ENCODE results near the gene UCN. TPM values are rescaled to one million over a fixed set of nuclear protein-coding genes. Genes with fewer than 3 reads are reported as not detected.

UCN gene
- total and polyA plus RNA-seq, 2 donors (not counting 1 experiment from before 2014, with no cell fraction given): 3.6 to 4.5 TPM

- Histone ChIP-seq H3K9me3 (ENCODE audit: control extremely low read depth in 1 of 3, control insufficient read depth in 2 of 3, insufficient read depth in 1 of 3, low read length in 2 of 3) (no peaks in the 10 kb centered on the region), H3K4me2 (replicated peaks; ENCODE audit: low read depth, low read length, poor library complexity, severe bottlenecking) (no peak overlapping the region), H4K20me1 (ENCODE audit: control insufficient read depth, insufficient read depth, low read length, poor library complexity, severe bottlenecking) (no peaks in the 10 kb centered on the region), H3K27me3 (replicated peaks in 1 of 4; ENCODE audit: control extremely low read depth in 1 of 4, control insufficient read depth in 3 of 4, insufficient read depth in 4 of 4, low read length in 3 of 4) (peaks cover 0 to 13% (median 2%) of the 10 kb centered on the region in 4 experiments), H3K27ac (ENCODE audit: low read length in 2 of 2) (no peak overlapping the region), H3K4me3 (ENCODE audit: control extremely low read depth in 1 of 5, extremely low read depth in 1 of 5, insufficient read depth in 1 of 5, low read depth in 2 of 5, low read length in 4 of 5) (no peak overlapping the region), H3K79me2 (ENCODE audit: control insufficient read depth, insufficient read depth, low read length) (no peaks in the 10 kb centered on the region), H3K9ac (ENCODE audit: low read length) (no peak overlapping the region), H3K4me1 (ENCODE audit: control insufficient read depth in 2 of 2, insufficient read depth in 2 of 2, low read length in 2 of 2) (peaks cover 0 to 8% of the 10 kb centered on the region in 2 donors), H3K36me3 (replicated peaks in 1 of 2; ENCODE audit: control extremely low read depth in 1 of 2, control insufficient read depth in 1 of 2, extremely low read depth in 1 of 2, insufficient read depth in 2 of 2, low read length in 1 of 2) (no peaks in the 10 kb centered on the region), H2AFZ (ENCODE audit: insufficient read depth, low read depth, low read length, poor library complexity, severe bottlenecking) (no peak overlapping the region)
- Mint-ChIP-seq H3K27ac (no peak overlapping the region), H3K4me3 (no peak overlapping the region), H3K9me3 (ENCODE audit: insufficient read depth) (no peaks in the 10 kb centered on the region), H3K4me1 (peaks cover 4% of the 10 kb centered on the region), H3K27me3 (peaks cover 19% of the 10 kb centered on the region)
- no peak for DNase-seq
- POLR2A ChIA-PET: interaction anchor here (0.6 kb wide), 1 partner anchor 92 kb away, joined by 3 read pairs; no protein-coding TSS in a partner anchor
- 89% methylated on average over 14 of the region's 18 CpGs for WGBS (ENCODE audit: insufficient coverage)
- TF ChIP-seq CTCF (IDR thresholded peaks at IDR 0.05) (no peak), EZH2 (IDR thresholded peaks at IDR 0.05; ENCODE audit: borderline replicate concordance, insufficient read depth, low read depth, low read length, poor library complexity, severe bottlenecking) (no peak)
- ATAC-seq (ENCODE audit: low read depth): no peak
- intact Hi-C loops (cut with micrococcal nuclease): no loop called here
- CTCF ChIA-PET: interaction anchor here (2.1 kb wide), 1 partner anchor 24 kb away, joined by 5 read pairs; the partner anchor contains the start of gene MPV17
Observed at GRCh38 chr2:27298391-27299080, 9.7 kb downstream of the UCN start.

- no peak for ATAC-seq (ENCODE audit: low read depth)
- Mint-ChIP-seq H3K4me3 (no peak overlapping the region), H3K9me3 (ENCODE audit: insufficient read depth) (no peaks in the 10 kb centered on the region), H3K27me3 (peaks cover 30% of the 10 kb centered on the region), H3K4me1 (no peaks in the 10 kb centered on the region), H3K27ac (no peak overlapping the region)
- no CpG with 5 or more reads among the region's 3 CpGs for WGBS (ENCODE audit: insufficient coverage)
- no peaks in the 10 kb centered on the region for H4K20me1 ChIP-seq (ENCODE audit: control insufficient read depth, insufficient read depth, low read length, poor library complexity, severe bottlenecking)
- H3K79me2 ChIP-seq (ENCODE audit: control insufficient read depth, insufficient read depth, low read length): no peaks in the 10 kb centered on the region
- no peak for DNase-seq
- H3K4me3 ChIP-seq (ENCODE audit: control extremely low read depth in 1 of 5, extremely low read depth in 1 of 5, insufficient read depth in 1 of 5, low read depth in 2 of 5, low read length in 4 of 5): no peak overlapping the region
- H3K4me2 ChIP-seq (replicated peaks; ENCODE audit: low read depth, low read length, poor library complexity, severe bottlenecking): no peak overlapping the region
- intact Hi-C loops (cut with micrococcal nuclease): no loop called here
- no peaks in the 10 kb centered on the region for H3K4me1 ChIP-seq (ENCODE audit: control insufficient read depth in 2 of 2, insufficient read depth in 2 of 2, low read length in 2 of 2)
- H3K9me3 ChIP-seq (ENCODE audit: control extremely low read depth in 1 of 3, control insufficient read depth in 2 of 3, insufficient read depth in 1 of 3, low read length in 2 of 3): no peaks in the 10 kb centered on the region
- no peaks in the 10 kb centered on the region for H3K36me3 ChIP-seq (replicated peaks in 1 of 2; ENCODE audit: control extremely low read depth in 1 of 2, control insufficient read depth in 1 of 2, extremely low read depth in 1 of 2, insufficient read depth in 2 of 2, low read length in 1 of 2)
- no peak for TF ChIP-seq EZH2 (IDR thresholded peaks at IDR 0.05; ENCODE audit: borderline replicate concordance, insufficient read depth, low read depth, low read length, poor library complexity, severe bottlenecking)
- no peak for TF ChIP-seq CTCF (IDR thresholded peaks at IDR 0.05)
- CTCF ChIA-PET: no interaction called here
- H3K27ac ChIP-seq (ENCODE audit: low read length in 2 of 2): no peak overlapping the region
- H2AFZ ChIP-seq (ENCODE audit: insufficient read depth, low read depth, low read length, poor library complexity, severe bottlenecking): no peak overlapping the region
- no peak overlapping the region for H3K9ac ChIP-seq (ENCODE audit: low read length)
- POLR2A ChIA-PET: no interaction called here
- H3K27me3 ChIP-seq (replicated peaks in 1 of 4; ENCODE audit: control extremely low read depth in 1 of 4, control insufficient read depth in 3 of 4, insufficient read depth in 4 of 4, low read length in 3 of 4): peaks cover 0 to 13% (median 2%) of the 10 kb centered on the region in 4 experiments
Observed at GRCh38 chr2:27297195-27297594, 11.1 kb downstream of the UCN start.
